Loucy (cell line): Measurements from ENCODE around the gene FOSB.
A peak's percentile ranks its signal among the peaks of the same experiment; 100 is the strongest.
"Not testable (repeated sequence)": the region's sequence is repeated elsewhere in the genome, so short reads cannot be mapped to it uniquely, and the experiment has no call there.

ENCODE experiments used
- H2AFZ ChIP-seq: fragments of 200-600 bp; sonication (generic); 2 replicates; pipeline ENCODE4 v1.6.0; 2016; ENCODE audit warnings: antibody characterized with exemption, mild to moderate bottlenecking, low read length, moderate library complexity
- H3F3A ChIP-seq: fragments of 200-600 bp; 2 replicates; pipeline ENCODE4 v1.6.0; 2016; ENCODE audit warnings: antibody characterized with exemption, low read depth, mild to moderate bottlenecking
- H3K27me3 ChIP-seq: fragments of 200-600 bp; sonication (generic); 2 replicates; pipeline ENCODE4 v1.6.1; 2014; ENCODE audit warnings: low read length, mild to moderate bottlenecking; ENCODE audit not compliant: insufficient read depth, poor library complexity, severe bottlenecking
- H3K36me3 ChIP-seq: fragments of 200-600 bp; sonication (generic); 2 replicates; pipeline ENCODE4 v1.6.1; 2016; ENCODE audit warnings: low read length; ENCODE audit not compliant: insufficient read depth
- H3K4me1 ChIP-seq: fragments of 200-600 bp; sonication (generic); 2 replicates; pipeline ENCODE4 v1.5.1; 2014; ENCODE audit warnings: low read length, mild to moderate bottlenecking; ENCODE audit not compliant: insufficient read depth, poor library complexity, severe bottlenecking
- H3K4me2 ChIP-seq: fragments of 200-600 bp; sonication (generic); 2 replicates; pipeline ENCODE4 v1.6.0; 2014; ENCODE audit warnings: antibody characterized with exemption, low read length, low read depth, mild to moderate bottlenecking; ENCODE audit not compliant: poor library complexity, severe bottlenecking
- H3K4me3 ChIP-seq: fragments of 200-600 bp; sonication (generic); 2 replicates; pipeline ENCODE4 v1.5.1; 2014; ENCODE audit warnings: low read length, mild to moderate bottlenecking, mixed read lengths; ENCODE audit not compliant: poor library complexity, severe bottlenecking
- H3K79me2 ChIP-seq: fragments of 200-600 bp; sonication (generic); 2 replicates; pipeline ENCODE4 v1.6.1; 2014; ENCODE audit warnings: low read length; ENCODE audit not compliant: insufficient read depth
- H3K9ac ChIP-seq: fragments of 200-600 bp; sonication (generic); 2 replicates; pipeline ENCODE4 v1.6.0; 2014; ENCODE audit warnings: mild to moderate bottlenecking, low read depth, low read length, moderate library complexity; ENCODE audit not compliant: poor library complexity, severe bottlenecking
- H3K9me2 ChIP-seq: fragments of 200-600 bp; sonication (generic); replicated peaks from 2 replicates; pipeline ENCODE4 v1.6.1; 2016; ENCODE audit warnings: low read depth, low read length, mixed read lengths
- H3K9me3 ChIP-seq: fragments of 200-600 bp; sonication (generic); 2 replicates; pipeline ENCODE4 v1.6.1; 2014; ENCODE audit warnings: mild to moderate bottlenecking, antibody characterized with exemption, low read length, low read depth; ENCODE audit not compliant: insufficient read depth
- H4K20me1 ChIP-seq: fragments of 200-600 bp; sonication (generic); 2 replicates; pipeline ENCODE4 v1.6.0; 2014; ENCODE audit warnings: antibody characterized with exemption, low read length, mild to moderate bottlenecking; ENCODE audit not compliant: insufficient read depth, poor library complexity, severe bottlenecking
- CTCF ChIP-seq: fragments of 200-600 bp; sonication (generic); conservative IDR thresholded peaks from 2 replicates; pipeline ENCODE4 v1.5.1; 2014; ENCODE audit warnings: mild to moderate bottlenecking, antibody characterized with exemption, low read length
- EZH2phosphoT487 ChIP-seq: fragments of 200-600 bp; IDR thresholded peaks from 2 replicates; pipeline ENCODE4 v1.6.1; 2018; ENCODE audit warnings: antibody characterized with exemption, mild to moderate bottlenecking, moderate library complexity, borderline replicate concordance

The FOSB gene

GRCh38 chr19:45508417-45508860 lies 40.6 kb downstream of the FOSB start:
- no peak overlapping the region for H2AFZ ChIP-seq
- no peaks in the 10 kb centered on the region for H3K9me3 ChIP-seq
- H3K9me2 ChIP-seq = no peaks in the 10 kb centered on the region
- peaks cover 65% of the 10 kb centered on the region for H3K79me2 ChIP-seq
- peaks cover 50% of the 10 kb centered on the region for H4K20me1 ChIP-seq
- H3K4me1 ChIP-seq = peaks cover 35% of the 10 kb centered on the region
- H3K4me2 ChIP-seq = peak overlapping the region; percentile 88
- 0 out of 2 replicates have a peak, but pooled peaks cover 4% of the 10 kb centered on the region for H3K36me3 ChIP-seq
- peak overlapping the region; percentile 100 for H3K9ac ChIP-seq
- H3F3A ChIP-seq = no peaks in the 10 kb centered on the region
- H3K27me3 ChIP-seq = peaks cover 13% of the 10 kb centered on the region
- TF ChIP-seq CTCF = no peak
- TF ChIP-seq EZH2phosphoT487 = no peak
- H3K4me3 ChIP-seq = peak overlapping the region; percentile 99

- Histone ChIP-seq H3K36me3 (peaks cover 9% of the 10 kb centered on the region; the same call in 1 of the 2 replicates), H3K9me3 (no peaks in the 10 kb centered on the region), H3K79me2 (peaks cover 72% of the 10 kb centered on the region), H3F3A (no peaks in the 10 kb centered on the region), H3K4me2 (peak overlapping the region; percentile 88), H3K4me1 (peaks cover 41% of the 10 kb centered on the region), H4K20me1 (peaks cover 55% of the 10 kb centered on the region), H2AFZ (no peak overlapping the region), H3K4me3 (peak overlapping the region; percentile 99), H3K9ac (peak overlapping the region; percentile 100), H3K27me3 (peaks cover 13% of the 10 kb centered on the region), H3K9me2 (no peaks in the 10 kb centered on the region)
- TF ChIP-seq CTCF = peak; percentile 28; the same call in 1 of the 2 replicates
- TF ChIP-seq EZH2phosphoT487 = no peak
Observed at GRCh38 chr19:45508861-45509691, 41.3 kb downstream of the FOSB start.

GRCh38 chr19:45509692-45510015 lies 41.9 kb downstream of the FOSB start:
- Histone ChIP-seq H3K36me3 (peaks cover 15% of the 10 kb centered on the region; the same call in 1 of the 2 replicates), H3K9ac (peak overlapping the region; percentile 100), H2AFZ (no peak overlapping the region), H3F3A (no peaks in the 10 kb centered on the region), H3K9me3 (no peaks in the 10 kb centered on the region), H3K4me1 (peaks cover 47% of the 10 kb centered on the region), H3K9me2 (no peaks in the 10 kb centered on the region), H3K4me2 (peak overlapping the region; percentile 88), H3K4me3 (peak overlapping the region; percentile 99), H3K79me2 (peaks cover 77% of the 10 kb centered on the region), H4K20me1 (peaks cover 61% of the 10 kb centered on the region), H3K27me3 (peaks cover 13% of the 10 kb centered on the region)
- TF ChIP-seq CTCF = no peak
- TF ChIP-seq EZH2phosphoT487 = no peak

GRCh38 chr19:45510352-45510751 lies 42.6 kb downstream of the FOSB start:
- H2AFZ ChIP-seq, H3K9me2 ChIP-seq, H3K9me3 ChIP-seq, H3F3A ChIP-seq: not testable (repeated sequence)
- H3K9ac ChIP-seq = peak overlapping the region; percentile 100
- peaks cover 13% of the 10 kb centered on the region for H3K27me3 ChIP-seq
- peaks cover 52% of the 10 kb centered on the region for H3K4me1 ChIP-seq
- H3K36me3 ChIP-seq = peaks cover 20% of the 10 kb centered on the region; the same call in 1 of the 2 replicates
- peak overlapping the region; percentile 88 for H3K4me2 ChIP-seq
- peak overlapping the region; percentile 99 for H3K4me3 ChIP-seq
- peaks cover 84% of the 10 kb centered on the region for H3K79me2 ChIP-seq
- peaks cover 68% of the 10 kb centered on the region for H4K20me1 ChIP-seq
